ENCODE measurements around the gene ZNF385D. TPM values are rescaled to one million over a fixed set of nuclear protein-coding genes. Genes with fewer than 3 reads are reported as not detected.
"Not testable (repeated sequence)": the region's sequence is repeated elsewhere in the genome, so short reads cannot be mapped to it uniquely, and the experiment has no call there.

The ZNF385D gene
- total RNA-seq, 1 donor from 2014 or later: 32.3 TPM

DNA sequence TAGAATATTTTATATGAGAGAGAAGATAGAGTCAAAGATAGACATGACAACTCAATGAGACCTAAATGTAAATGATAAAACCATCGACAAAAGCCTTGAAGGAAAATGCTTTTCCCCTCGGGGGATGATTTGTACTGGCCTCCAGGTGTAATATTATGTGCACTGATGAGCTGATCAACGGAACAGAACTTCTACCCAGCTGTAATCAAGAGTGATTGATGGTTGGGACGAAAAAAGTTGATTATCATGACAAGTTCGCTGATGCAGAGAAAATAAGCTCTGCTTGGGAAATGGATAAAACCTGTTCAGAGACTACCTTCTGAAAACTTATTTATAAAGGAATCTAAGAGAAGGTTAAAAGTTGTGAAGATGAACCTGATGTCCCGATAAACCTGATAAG, 210.7 kb downstream of the ZNF385D start:
- ATAC-seq (no peak), DNase-seq (ENCODE audit: low spot score) (no peak)
- intact Hi-C loops (cut with DNase I): no loop called here

DNA sequence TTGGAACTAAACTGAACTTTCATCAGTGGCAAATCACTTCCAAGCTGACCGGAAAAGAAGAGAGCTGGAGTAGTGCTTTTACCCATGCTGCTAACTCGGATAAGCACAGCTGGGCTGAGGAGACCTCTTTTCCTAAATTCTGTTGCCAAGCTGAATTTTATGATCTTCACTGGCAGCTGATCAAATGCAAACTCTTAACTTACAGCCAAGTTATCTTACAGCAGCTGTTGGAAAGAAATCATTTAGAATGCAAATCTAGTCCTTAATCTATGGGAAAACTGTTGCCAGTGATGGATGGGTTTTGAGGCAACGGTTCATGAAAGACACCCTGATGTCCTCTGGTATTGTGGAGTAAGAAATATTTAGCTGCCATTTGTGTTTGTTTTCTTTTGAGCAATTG, 216.5 kb downstream of the ZNF385D start:
- DNase-seq (ENCODE audit: low spot score): no peak
- no peak for ATAC-seq
- intact Hi-C loops (cut with DNase I): no loop called here

DNA sequence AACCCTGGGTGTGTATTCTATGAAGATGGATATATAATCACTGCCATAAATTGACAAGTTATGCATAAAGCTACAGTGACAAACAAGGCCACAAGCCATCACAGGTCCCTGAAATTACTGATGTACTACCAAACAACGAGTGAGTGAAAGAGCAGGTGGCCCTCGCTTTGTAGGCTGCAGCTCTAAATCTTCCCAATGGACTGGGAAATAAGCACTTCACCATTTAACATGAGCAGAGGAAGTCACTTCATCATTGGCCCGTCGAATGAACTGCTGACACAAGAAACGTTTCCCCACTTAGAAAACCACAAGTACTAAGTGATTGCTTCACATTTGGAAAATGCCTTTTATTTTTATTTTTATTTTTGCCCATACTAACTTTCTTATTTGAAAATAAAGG, 218.0 kb downstream of the ZNF385D start:
- DNase-seq (ENCODE audit: low spot score) (no peak), ATAC-seq (no peak)
- intact Hi-C loops (cut with DNase I): no loop called here

DNA sequence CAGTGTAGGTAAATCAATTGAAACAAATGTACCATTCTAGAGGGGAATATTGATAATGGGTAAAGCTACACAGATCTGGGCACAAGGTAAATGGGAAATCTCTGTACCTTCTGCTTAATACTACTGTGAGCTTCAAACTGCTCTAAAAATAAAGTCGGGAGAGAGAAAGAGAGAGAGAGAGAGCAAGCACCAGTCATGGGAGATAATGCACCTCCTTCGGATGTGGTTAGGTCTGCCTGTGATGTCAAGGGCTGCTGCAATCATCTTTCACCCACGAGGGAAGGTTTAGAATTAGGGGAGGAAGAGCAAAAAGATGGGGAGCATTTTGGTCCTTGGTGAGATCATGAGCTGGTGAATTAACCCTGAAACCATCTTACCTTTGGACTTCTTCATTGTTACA, 219.1 kb downstream of the ZNF385D start:
- ATAC-seq (no peak), DNase-seq (ENCODE audit: low spot score) (no peak)
- intact Hi-C loops (cut with DNase I): no loop called here

DNA sequence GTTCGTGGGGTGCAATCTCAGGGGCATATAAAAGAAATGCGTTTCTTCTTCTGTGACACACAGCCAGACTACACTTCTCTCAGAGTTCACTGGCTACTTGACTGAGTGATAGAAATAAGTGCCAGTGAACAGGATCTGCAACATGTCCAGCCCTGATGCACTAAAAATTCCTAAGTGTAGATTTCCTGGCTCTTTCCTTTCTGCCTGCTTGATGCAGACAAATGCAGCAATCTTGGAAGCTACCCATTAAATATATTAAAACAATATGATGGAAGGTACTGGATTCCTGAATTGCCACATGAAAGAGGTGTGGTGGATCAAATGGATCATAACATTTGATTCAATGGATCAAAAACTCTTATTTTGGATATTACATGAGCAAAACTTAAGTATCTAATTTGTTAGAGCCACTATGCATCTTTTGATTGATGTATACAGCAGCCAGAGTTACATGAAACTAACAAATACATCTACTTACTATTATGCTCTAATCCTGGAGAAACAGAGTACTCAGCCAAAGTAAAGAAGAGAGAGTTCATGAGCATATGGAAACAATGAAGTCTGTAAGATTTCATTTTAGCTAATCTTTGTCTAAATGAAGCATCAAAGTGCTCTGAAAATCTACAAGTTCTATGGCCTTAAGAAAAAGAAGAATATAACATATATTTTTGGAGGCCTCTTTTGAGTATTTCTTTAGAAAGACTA, 222.6 kb downstream of the ZNF385D start:
- no peak for ATAC-seq
- DNase-seq (ENCODE audit: low spot score): no peak
- intact Hi-C loops (cut with DNase I): no loop called here

DNA sequence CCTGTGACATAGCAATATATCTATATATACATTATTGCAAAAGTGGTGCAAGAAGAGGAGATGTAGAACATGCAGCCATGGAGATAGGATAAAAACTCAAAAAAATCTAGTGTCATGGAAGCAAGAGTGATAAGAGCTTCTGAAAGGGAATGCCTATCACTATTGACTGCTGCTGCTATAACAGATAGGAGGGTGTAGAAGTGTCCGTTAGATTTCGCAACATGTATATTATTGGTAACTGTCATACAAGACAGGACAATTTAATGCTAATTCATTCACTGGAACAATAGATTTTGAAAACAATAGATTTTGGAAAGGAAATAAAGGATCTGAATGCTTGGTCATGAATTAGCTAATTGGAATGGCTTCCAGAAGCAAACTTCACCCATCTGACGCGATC, 224.5 kb downstream of the ZNF385D start:
- intact Hi-C loops (cut with DNase I): no loop called here
- no peak for ATAC-seq
- DNase-seq (ENCODE audit: low spot score): no peak

DNA sequence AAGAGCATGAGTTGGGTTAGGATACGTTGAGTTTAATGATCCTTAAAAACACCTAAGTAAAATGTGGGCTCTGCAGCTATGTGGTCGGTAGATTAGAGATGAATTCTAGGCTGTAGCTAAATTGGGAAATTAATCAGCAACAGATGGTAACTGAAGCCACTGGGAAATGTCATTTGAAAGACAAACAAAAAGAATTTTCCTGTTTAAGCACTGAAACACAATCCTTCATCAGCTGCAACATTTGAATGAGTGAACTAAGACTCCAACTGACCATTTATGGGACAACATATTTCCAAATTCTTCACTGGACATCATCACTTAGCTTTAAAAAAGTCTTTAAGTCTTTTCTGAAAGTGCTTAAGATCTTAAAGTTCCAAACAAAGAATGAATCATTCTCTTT, 226.9 kb downstream of the ZNF385D start:
- intact Hi-C loops (cut with DNase I): no loop called here
- DNase-seq (ENCODE audit: low spot score): no peak
- no peak for ATAC-seq

DNA sequence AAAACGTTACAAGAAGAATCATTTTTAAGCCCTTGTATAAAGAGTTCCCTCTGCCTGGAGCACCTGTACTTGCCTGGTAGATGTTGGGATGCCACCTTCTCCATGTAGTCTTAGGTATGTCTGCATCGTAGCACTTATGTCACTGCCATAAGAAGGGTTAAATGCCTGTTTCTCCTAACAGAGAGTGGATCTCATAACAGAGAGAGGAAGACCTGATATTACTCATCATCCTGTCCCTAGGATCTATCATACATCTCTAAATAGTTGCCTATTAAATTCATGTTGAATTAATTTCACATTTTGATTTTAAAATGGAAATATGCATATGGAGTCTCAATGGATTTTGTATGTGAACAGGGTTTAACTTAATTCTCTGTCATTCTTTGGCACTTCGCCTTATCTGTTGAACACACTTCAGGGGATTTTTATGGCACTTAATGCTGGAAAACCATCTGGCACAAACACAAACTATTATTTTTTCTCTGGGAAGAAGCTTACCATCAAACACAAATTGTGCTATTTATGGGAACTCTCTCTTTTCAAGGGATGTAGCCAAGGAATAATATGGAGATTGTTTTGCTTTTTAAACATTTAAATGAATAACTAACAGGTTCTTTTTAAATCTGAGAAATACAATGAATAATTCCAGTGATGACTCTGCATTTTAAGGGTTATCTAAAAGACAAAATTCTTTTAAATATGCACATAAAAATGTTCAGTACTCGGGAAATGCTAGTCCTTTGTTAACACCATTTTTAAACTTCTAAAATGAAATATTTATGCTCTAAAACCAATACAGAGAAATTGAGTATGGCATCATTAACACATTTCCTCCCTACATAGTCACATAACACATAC, 230.7 kb downstream of the ZNF385D start:
- ATAC-seq: no peak
- no peak for DNase-seq (ENCODE audit: low spot score)
- intact Hi-C loops (cut with DNase I): no loop called here

DNA sequence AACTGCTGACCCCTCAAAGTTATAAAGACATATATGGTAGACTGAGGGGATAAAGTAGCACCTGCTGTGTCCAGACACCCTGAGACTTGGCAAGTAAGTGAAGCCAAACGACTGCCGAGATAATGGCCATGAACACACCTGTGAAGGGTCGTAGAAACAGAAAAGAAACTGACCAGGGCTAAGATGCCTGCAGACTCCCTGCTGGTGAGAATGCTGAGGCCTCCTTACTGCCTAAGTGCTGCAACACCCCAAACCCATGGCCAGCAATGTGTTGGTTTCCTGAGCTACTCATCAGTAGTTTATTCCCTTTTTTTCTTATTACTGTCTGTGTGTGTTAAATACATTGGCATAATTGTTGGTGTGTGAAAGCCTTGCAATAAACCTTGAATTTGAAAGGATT, 233.8 kb downstream of the ZNF385D start:
- intact Hi-C loops (cut with DNase I): no loop called here
- DNase-seq (ENCODE audit: low spot score) (no peak), ATAC-seq (no peak)

DNA sequence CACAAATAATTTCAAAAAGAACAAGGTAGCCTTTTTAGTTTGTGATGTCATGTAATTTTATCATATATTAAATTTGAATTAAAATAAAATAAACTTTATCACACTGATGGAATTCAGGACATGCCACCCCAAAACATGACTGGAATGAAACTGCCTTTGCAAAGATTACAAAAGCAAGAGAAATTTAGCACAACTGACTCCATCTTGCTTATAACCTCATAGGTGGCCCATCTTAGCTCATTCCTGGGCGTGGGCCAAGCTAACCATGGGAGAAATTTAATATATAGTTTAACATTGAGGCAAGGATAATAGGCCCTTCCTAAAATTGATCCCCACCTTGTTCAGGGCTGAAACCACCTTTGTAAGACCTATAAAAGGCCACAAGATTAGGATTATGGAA, 235.6 kb downstream of the ZNF385D start:
- DNase-seq (ENCODE audit: low spot score) (no peak), ATAC-seq (no peak)
- intact Hi-C loops (cut with DNase I): no loop called here

DNA sequence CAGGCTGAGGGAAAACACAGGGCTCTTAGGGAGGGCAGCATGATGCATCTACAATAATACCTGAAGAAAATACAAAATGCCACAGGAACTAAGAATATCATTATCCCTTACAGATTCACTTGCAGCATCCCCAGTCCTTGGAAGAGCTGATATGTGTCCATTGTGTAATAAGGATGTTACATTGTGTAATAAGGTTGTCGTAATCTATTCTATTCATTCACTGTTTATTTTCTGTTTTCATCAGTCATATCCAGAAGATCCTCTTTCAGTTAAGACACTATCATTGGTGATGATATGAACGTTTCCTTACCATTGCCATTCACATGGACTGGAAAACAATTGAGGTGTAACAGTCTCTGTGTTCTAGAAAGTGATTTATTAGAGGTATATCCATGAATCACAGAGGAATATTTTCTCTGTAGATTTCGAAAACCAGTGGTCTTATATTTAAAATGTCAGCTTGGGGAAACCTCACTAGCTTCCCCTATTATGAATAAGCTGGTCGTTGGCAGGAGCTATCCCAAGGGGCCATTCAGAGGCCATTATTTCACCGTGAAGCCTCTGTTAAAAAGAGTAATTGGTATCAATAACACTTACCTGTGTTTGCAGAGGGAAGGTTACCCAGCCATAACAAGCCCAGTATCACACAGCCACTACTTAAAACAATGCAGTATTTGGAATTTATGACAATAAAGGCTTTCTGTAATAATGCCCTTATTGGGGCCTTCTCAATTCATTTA, 241.1 kb downstream of the ZNF385D start:
- intact Hi-C loops (cut with DNase I): no loop called here
- ATAC-seq (no peak), DNase-seq (ENCODE audit: low spot score) (no peak)

DNA sequence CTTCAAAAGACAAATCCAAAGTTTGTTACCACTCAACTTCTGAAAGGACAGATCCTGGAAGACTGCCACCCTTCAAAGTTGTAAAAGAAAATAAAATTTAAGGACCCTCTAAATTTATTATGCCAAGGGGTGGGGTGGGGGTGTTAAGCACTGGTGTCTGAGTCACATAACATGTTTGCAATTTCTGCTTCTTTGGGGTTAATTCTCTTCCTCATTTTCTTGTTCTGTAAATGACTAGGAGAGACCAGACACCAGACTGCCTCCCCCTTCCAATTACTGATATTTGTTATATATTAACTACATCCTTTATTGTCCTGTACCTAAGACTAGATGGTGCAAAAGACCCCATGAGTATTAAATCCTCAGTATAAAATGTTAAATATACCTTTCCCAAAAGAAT, 242.8 kb downstream of the ZNF385D start:
- intact Hi-C loops (cut with DNase I): no loop called here
- no peak for DNase-seq (ENCODE audit: low spot score)
- ATAC-seq: no peak

DNA sequence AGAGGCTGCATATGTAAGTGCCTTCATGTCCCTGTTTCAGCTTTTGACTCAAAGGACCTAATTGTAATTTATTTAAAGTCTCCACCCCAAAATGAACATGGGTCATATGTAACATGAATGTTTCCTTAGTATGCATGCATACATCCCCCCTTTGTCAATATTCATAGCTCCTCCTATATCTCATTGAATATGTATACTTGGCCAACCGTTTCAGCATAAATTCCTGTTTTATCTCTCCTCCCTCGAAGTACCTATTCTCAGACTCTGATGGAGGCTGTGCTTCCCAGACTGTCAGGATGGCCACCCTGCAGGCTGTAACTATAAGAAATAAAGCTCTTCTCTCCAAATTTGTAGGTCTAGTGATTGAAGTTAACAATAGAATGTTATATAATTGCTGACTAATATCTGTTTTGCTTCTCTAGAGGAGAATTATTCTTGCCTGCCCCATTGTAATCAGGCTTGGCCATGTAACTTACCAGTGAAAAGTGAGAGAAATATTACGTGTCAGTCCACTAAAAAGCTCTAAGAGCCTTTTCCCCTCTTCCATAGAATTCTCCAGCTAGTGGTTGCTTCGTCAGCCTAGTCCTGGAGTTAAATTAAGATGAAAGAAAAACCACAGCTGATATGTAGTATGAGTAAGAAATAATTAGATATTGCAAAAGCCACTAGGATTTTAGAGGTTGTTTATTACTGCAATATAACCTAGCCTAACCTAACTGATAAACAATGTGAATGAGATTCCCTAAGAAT, 245.1 kb downstream of the ZNF385D start:
- no peak for ATAC-seq
- DNase-seq (ENCODE audit: low spot score): no peak
- intact Hi-C loops (cut with DNase I): no loop called here

DNA sequence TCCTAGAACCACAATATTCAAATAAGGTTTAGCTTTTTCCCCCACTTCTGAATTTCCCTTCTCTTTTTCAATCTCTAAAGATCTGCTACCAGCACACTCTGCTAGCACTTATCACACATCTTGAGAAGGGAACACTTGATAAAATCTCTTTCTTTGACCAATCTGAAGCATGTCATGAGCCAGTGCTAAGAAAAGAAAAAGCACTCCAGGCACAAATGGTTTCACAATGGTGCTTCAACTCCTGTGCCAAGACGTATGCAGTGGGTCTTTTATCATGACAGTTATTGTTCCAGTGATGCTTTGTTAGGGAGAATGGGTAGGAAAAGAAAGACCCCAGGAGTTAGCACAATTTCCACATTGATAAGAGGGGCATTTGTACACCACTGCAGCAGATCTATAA, 248.4 kb downstream of the ZNF385D start:
- no peak for ATAC-seq
- intact Hi-C loops (cut with DNase I): no loop called here

DNA sequence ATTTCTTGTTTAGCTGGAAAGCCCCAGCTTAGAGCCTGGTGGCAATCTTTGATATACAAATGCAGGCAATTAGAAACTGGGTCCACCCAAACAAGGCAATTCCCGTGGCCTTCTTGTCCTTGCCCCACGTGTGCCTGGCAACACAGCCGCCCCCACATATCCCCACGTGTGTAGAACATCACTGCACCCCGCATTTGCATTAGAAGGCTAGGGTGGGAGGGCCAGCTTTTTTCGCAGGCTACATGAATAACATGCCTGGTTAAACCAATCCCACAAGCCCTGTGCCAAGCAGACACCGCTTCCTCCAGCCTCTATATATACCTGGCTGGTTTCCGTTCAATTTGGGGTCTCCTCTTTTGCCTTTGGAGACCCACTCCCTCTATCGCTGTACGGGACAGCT, 250.2 kb downstream of the ZNF385D start:
- no peak for ATAC-seq
- DNase-seq (ENCODE audit: low spot score): no peak
- intact Hi-C loops (cut with DNase I): no loop called here

More for the DNA sequence above, 248.4 kb downstream of the ZNF385D start:
- DNase-seq (ENCODE audit: low spot score): no peak

DNA sequence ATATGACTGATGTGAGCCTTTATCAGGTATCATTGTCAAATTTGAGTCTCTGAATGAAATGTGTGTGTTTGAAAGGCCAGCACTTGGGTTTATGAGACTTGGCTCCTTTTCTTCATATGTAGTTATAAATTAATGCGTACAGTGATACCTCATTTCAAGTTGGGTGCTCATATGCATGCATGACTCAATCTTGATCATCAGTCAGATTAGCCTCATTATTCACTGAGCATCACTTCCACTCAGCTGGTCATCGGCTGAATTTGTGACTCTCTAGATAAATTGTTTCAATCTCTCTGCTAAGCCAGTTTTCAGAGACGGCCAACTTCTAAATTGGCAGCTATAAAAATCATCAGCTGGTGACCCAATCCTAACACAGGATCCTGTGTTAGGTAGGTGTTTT, 260.3 kb downstream of the ZNF385D start:
- ATAC-seq; intact Hi-C loops (cut with DNase I); DNase-seq (ENCODE audit: low spot score): not testable (repeated sequence)

DNA sequence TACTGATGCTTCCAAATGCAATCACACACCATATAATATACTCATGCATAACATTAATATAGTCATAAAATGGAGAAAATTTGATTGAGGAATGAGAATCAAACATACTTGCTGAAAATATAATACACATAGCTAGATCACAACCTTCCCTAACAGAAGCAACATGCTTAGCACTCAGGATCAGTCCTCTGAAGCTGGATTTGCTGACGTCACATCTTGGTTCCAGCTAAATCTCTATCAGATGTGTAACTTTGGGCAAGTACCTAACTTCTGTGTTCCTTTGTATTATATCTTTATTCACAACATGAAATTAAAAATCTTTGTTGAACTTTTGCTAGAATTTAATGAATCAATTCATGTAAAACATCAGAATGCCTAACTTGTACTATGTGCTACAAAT, 263.5 kb downstream of the ZNF385D start:
- ATAC-seq (no peak), DNase-seq (ENCODE audit: low spot score) (no peak)
- intact Hi-C loops (cut with DNase I): no loop called here

DNA sequence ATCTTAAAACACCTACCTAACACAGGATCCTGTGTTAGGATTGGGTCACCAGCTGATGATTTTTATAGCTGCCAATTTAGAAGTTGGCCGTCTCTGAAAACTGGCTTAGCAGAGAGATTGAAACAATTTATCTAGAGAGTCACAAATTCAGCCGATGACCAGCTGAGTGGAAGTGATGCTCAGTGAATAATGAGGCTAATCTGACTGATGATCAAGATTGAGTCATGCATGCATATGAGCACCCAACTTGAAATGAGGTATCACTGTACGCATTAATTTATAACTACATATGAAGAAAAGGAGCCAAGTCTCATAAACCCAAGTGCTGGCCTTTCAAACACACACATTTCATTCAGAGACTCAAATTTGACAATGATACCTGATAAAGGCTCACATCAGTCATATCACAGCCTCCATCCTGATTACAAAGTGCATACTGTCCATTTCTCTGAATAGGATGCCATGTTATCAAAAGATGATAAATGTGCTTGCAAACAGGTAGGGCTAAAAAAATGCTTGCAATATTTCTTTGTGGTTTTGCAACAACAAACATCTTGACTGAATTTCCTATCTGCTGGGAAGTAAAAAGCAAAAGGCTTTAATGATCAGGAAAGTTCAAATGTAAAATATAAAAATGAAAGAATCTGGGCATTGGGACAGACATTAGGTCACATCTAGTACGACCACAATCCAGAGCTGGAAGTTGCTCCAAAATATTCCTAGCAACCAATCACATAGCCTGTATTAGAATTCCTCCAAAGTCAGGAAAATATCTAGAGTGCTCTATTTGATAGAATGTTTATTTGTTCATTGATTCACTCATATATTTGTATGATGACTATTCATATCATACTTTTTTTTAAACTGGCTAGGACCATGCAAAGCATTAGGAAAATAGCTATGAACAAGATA, 264.7 kb downstream of the ZNF385D start:
- DNase-seq (ENCODE audit: low spot score); intact Hi-C loops (cut with DNase I); ATAC-seq: not testable (repeated sequence)
